PFSK-1 (cell line): ENCODE measurements around the gene PLS1.

Experiments
- POLR2AphosphoS5 ChIP-seq: IDR thresholded peaks from 2 replicates; pipeline ENCODE4 v1.6.1; 2012; ENCODE audit warnings: low read depth, mild to moderate bottlenecking, control low read depth, low read length, moderate library complexity
- SIN3A ChIP-seq: IDR thresholded peaks from 2 replicates; pipeline ENCODE4 v1.6.1; 2012; ENCODE audit warnings: mild to moderate bottlenecking, low read length, moderate library complexity, borderline replicate concordance; ENCODE audit not compliant: insufficient read depth
- TAF1 ChIP-seq: IDR thresholded peaks from 2 replicates; pipeline ENCODE4 v1.6.1; 2012; ENCODE audit warnings: low read length, control low read depth, borderline replicate concordance; ENCODE audit not compliant: insufficient read depth

DNA sequence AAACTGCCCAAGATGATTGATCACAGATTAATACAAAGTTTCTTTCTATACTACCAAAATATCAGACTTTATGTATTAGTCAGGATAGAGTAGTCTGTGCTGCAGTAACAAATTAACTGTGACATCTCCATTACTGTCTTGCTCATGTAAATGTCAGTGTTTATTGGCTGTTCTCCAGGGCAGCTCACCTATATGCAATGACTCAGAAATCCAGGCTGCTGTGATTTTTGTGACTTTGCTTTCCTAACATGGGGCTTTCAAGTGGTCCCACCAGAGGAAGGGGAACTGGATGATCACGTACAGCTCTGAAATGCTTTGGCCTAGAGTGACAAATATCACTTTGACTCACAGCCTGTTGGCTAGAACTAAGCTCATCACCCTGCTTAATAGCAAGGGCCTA lies 12.9 kb downstream of the PLS1 start:
- TF ChIP-seq POLR2AphosphoS5, result no peak
- no peak for TF ChIP-seq SIN3A
- TF ChIP-seq TAF1, result no peak
